Thymus (tissue), 11 donors: ENCODE data around the gene MASTL. TPM values are rescaled to one million over a fixed set of nuclear protein-coding genes. Genes with fewer than 3 reads are reported as not detected.
A peak's percentile ranks its signal among the peaks of the same experiment; 100 is the strongest.

Experiments used
- DNase-seq, 9 donors: peaks; one replicate each; pipeline ENCODE4 v3.0.0-alpha.2; 2013; ENCODE audit warnings: low spot score in 9 of 9, low read depth in 6 of 9, missing footprints in 1 of 9
- H3K27ac ChIP-seq, 2 donors: one replicate each; pipeline ENCODE4 v1.5.1; 2013; ENCODE audit warnings: control low read depth in 1 of 2, low read depth in 1 of 2, low read length in 1 of 2, mild to moderate bottlenecking in 1 of 2, moderate library complexity in 1 of 2
- H3K27me3 ChIP-seq, 2 donors: one replicate each; pipeline ENCODE4 v1.5.1; 2013; ENCODE audit warnings: low read length in 1 of 2; ENCODE audit not compliant: control insufficient read depth in 2 of 2, insufficient read depth in 1 of 2
- H3K36me3 ChIP-seq, 2 donors: one replicate each; pipeline ENCODE4 v1.5.1; 2013; ENCODE audit warnings: low read length in 1 of 2, mild to moderate bottlenecking in 1 of 2, moderate library complexity in 1 of 2; ENCODE audit not compliant: control insufficient read depth in 2 of 2, insufficient read depth in 2 of 2
- H3K4me1 ChIP-seq, 2 donors: one replicate each; pipeline ENCODE4 v1.5.1; 2013; ENCODE audit warnings: low read length in 2 of 2; ENCODE audit not compliant: control insufficient read depth in 2 of 2, insufficient read depth in 2 of 2
- H3K4me3 ChIP-seq, 2 donors: one replicate each; pipeline ENCODE4 v1.5.1; 2013; ENCODE audit warnings: low read length in 2 of 2, control low read depth in 1 of 2, mild to moderate bottlenecking in 1 of 2
- H3K9me3 ChIP-seq, 2 donors: one replicate each; pipeline ENCODE4 v1.5.1; 2013; ENCODE audit warnings: low read length in 1 of 2, mild to moderate bottlenecking in 1 of 2; ENCODE audit not compliant: control insufficient read depth in 2 of 2, insufficient read depth in 1 of 2
- WGBS: extraction: QIAGEN DNeasy Blood & Tissue Kit; methylation state at CpG from one replicate; pipeline ENCODE4 v1.1.7; 2013; 5-methylcytosine and 5-hydroxymethylcytosine counted together
- polyA plus RNA-seq: library from polyadenylated mRNA; stranded (reverse); fragments of 200-250 nt; gene quantifications from one replicate; pipeline ENCODE4 v1.2.3, GENCODE V29; 2013
- total RNA-seq: library from RNA; stranded (reverse); fragments of 120-200 nt; gene quantifications from one replicate; pipeline ENCODE4 v1.2.4, GENCODE V29; 2013
- donor health status: healthy.

The MASTL gene
- total and polyA plus RNA-seq, 2 donors = 10.2 to 19.3 TPM

GRCh38 chr10:27197980-27198620, 42.9 kb downstream of the MASTL start:
- H3K27me3 ChIP-seq = no peaks in the 10 kb centered on the region
- WGBS = 94% methylated on average over 2 of the region's 2 CpGs

DNA sequence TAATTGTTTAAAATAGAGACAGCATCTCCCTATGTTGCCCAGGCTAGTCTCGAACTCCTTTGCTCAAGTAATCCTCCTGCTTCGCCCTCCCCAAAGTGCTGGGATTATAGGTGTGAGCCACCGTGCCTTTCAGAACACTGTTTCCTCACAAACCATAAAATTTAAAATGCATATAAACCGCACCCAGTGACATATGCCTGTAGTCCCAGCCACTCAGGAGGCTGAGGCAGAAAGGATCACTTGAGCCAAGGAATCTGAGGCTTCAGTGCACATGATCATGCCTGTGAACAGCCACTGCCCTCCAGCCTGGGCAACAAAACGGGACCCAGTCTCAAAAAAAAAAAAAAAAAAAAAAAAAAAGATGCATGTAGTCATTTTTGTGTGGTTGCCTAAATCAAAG, 48.7 kb downstream of the MASTL start:
- no peak for DNase-seq
- no peaks in the 10 kb centered on the region for H3K9me3 ChIP-seq
- 89% methylated on average over 5 of the region's 5 CpGs for WGBS
- H3K27me3 ChIP-seq = no peaks in the 10 kb centered on the region
- H3K4me3 ChIP-seq = no peak overlapping the region
- no peak overlapping the region for H3K27ac ChIP-seq
- H3K4me1 ChIP-seq = no peaks in the 10 kb centered on the region
- peaks cover 31 to 46% of the 10 kb centered on the region in 2 donors for H3K36me3 ChIP-seq

More at GRCh38 chr10:27197980-27198620, 42.9 kb downstream of the MASTL start:
- Histone ChIP-seq H3K9me3 (no peaks in the 10 kb centered on the region), H3K27ac (no peak overlapping the region), H3K4me3 (no peak overlapping the region), H3K36me3 (peaks cover 15 to 19% of the 10 kb centered on the region in 2 donors), H3K4me1 (no peaks in the 10 kb centered on the region)
- no peak for DNase-seq

DNA sequence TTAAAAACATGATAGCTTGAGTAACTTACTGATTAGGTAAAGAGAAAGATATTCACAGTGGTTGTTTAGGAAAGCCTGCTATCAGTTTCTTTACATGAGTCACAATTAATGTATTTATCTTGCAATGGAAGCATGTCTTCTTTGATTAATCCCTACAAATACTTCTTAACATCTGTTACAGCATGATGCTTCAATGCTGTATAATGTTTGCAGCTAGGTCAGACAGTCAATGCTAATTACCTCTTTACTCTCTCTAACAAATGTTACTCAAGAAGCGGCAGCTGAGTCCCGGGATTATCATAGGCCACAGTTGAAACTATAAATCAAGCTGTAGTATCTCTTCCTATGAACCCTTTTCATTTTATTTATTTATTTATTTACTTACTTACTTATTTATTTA, 52.2 kb downstream of the MASTL start:
- WGBS = 98% methylated on average over 2 of the region's 2 CpGs

GRCh38 chr10:27223964-27224363, 68.8 kb downstream of the MASTL start:
- WGBS = 91% methylated on average over 5 of the region's 5 CpGs
- Histone ChIP-seq H3K9me3 (no peaks in the 10 kb centered on the region), H3K4me3 (no peak overlapping the region), H3K4me1 (no peaks in the 10 kb centered on the region), H3K27ac (no peak overlapping the region), H3K36me3 (peaks cover 19 to 21% of the 10 kb centered on the region in 2 donors), H3K27me3 (no peaks in the 10 kb centered on the region)
- peak in 7 of 9 donors; percentile 5 to 56 (median 15) for DNase-seq

More for the DNA sequence above, 52.2 kb downstream of the MASTL start:
- Histone ChIP-seq H3K4me1 (no peaks in the 10 kb centered on the region), H3K9me3 (no peaks in the 10 kb centered on the region), H3K27ac (no peak overlapping the region), H3K36me3 (peaks cover 37 to 51% of the 10 kb centered on the region in 2 donors), H3K27me3 (no peaks in the 10 kb centered on the region), H3K4me3 (no peak overlapping the region)
- DNase-seq = no peak

- Histone ChIP-seq H3K9me3 (no peaks in the 10 kb centered on the region), H3K4me3 (no peak overlapping the region), H3K27ac (no peak overlapping the region), H3K36me3 (peaks cover 14 to 21% of the 10 kb centered on the region in 2 donors), H3K4me1 (no peaks in the 10 kb centered on the region), H3K27me3 (no peaks in the 10 kb centered on the region)
- WGBS = 87% methylated on average over 8 of the region's 8 CpGs
- no peak for DNase-seq
These were observed 69.9 kb downstream of the MASTL start for GRCh38 chr10:27225011-27225590.

- Histone ChIP-seq H3K4me3 (no peak overlapping the region), H3K27me3 (no peaks in the 10 kb centered on the region), H3K36me3 (peaks cover 18 to 21% of the 10 kb centered on the region in 2 donors), H3K9me3 (no peaks in the 10 kb centered on the region), H3K4me1 (no peaks in the 10 kb centered on the region), H3K27ac (no peak overlapping the region)
- WGBS = 64% methylated on average over 3 of the region's 3 CpGs
- no peak for DNase-seq
These were observed 70.6 kb downstream of the MASTL start for GRCh38 chr10:27225642-27226257.

GRCh38 chr10:27230022-27230421, 74.9 kb downstream of the MASTL start:
- Histone ChIP-seq H3K4me1 (no peaks in the 10 kb centered on the region), H3K27me3 (no peaks in the 10 kb centered on the region), H3K9me3 (no peaks in the 10 kb centered on the region), H3K4me3 (no peak overlapping the region), H3K27ac (no peak overlapping the region), H3K36me3 (peaks cover 13 to 14% of the 10 kb centered on the region in 2 donors)
- 99% methylated on average over 1 of the region's 1 CpG for WGBS
- no peak for DNase-seq

DNA sequence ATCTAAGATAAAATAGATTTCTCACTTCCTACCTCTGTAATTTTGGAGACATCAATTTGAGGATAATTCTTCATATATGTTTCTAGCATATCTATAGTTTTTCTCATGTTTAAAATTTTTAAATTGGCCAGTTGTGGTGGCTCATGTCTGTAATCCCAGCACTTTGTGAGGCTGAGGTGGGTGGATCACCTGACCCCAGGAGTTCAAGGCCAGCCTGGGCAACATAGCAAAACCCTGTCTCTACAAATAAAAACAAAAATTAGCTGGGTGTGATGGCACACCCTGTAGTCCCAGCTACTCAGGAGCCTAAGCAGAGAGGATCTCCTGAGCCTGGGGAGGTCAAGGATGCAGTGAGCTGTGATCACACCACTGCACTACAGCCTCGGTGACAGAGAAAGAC, 80.6 kb downstream of the MASTL start:
- Histone ChIP-seq H3K4me1 (peaks cover 4% of the 10 kb centered on the region in 2 donors), H3K36me3 (peaks cover 0 to 6% of the 10 kb centered on the region in 2 donors), H3K27ac (no peak overlapping the region), H3K9me3 (no peaks in the 10 kb centered on the region), H3K27me3 (no peaks in the 10 kb centered on the region), H3K4me3 (no peak overlapping the region)
- DNase-seq = no peak
- 98% methylated on average over 1 of the region's 1 CpG for WGBS
